ENCODE results near the gene SLX9. TPM values are rescaled to one million over a fixed set of nuclear protein-coding genes. Genes with fewer than 3 reads are reported as not detected.

The SLX9 gene
- total RNA-seq, 6 experiments from 2014 or later: 27.7 to 34.7 (median 31.5) TPM

DNA sequence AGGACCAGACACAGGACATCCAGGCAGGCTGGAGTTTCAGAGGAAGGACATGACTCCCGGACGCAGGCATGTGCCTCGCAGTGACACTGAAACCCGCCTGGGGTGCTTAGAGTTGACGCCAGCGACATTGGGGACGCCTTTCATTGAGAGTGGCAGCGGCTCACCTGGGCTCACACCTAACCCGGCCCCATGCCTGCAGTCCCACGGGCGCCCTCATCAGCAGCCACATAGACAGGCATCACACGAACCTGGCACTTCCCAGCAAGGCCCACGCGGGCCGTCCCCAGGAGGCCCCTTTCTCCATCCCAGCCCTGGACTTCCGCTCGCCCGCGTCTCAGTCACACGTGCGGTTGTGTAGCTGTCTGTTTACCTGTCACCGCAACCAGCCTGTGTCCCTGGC lies 36.1 kb upstream of the SLX9 start:
- peaks cover 15% of the 10 kb centered on the region for H3K27me3 Mint-ChIP-seq (ENCODE audit: insufficient read depth)
- TF ChIP-seq, protein P1, sequence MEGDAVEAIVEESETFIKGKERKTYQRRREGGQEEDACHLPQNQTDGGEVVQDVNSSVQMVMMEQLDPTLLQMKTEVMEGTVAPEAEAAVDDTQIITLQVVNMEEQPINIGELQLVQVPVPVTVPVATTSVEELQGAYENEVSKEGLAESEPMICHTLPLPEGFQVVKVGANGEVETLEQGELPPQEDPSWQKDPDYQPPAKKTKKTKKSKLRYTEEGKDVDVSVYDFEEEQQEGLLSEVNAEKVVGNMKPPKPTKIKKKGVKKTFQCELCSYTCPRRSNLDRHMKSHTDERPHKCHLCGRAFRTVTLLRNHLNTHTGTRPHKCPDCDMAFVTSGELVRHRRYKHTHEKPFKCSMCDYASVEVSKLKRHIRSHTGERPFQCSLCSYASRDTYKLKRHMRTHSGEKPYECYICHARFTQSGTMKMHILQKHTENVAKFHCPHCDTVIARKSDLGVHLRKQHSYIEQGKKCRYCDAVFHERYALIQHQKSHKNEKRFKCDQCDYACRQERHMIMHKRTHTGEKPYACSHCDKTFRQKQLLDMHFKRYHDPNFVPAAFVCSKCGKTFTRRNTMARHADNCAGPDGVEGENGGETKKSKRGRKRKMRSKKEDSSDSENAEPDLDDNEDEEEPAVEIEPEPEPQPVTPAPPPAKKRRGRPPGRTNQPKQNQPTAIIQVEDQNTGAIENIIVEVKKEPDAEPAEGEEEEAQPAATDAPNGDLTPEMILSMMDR (IDR thresholded peaks at IDR 0.05): no peak
- no peak overlapping the region for H3K4me3 Mint-ChIP-seq
- no peaks in the 10 kb centered on the region; the same call in 1 of the 2 replicates for H3K9me3 Mint-ChIP-seq
- H3K36me3 Mint-ChIP-seq (ENCODE audit: low read depth): no peaks in the 10 kb centered on the region
- no peak for DNase-seq
- no peak overlapping the region for H3K27ac Mint-ChIP-seq
- H3K4me1 Mint-ChIP-seq (ENCODE audit: low read depth): no peaks in the 10 kb centered on the region

DNA sequence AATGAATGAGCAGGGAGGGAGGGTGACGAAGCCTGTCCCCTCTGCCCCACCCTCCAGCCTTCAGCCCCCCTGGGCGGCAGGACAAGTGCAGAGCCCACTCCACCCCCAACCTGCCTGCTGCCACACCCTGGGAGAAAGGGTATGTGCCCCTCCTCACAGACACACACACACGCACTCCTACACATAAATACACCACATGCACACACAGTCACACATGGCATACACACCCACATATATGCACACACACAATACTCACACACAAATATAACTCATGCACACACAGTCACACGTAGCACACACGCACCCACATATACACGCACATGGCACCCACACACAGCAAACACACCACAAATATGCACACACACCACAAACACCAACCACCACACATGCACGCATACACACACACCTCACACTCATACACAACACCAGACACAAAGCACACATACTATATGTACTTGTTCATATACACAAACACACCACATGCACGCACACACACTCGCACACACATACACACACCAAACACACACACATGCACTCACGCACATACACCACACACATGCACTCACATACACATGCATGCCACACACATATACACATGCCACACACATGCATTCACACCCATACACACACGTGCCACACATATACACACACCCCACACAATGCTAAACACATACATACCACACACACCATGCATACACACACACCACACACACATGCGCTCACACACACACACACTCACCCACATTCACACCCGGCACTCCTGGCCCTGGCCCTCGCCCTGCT lies 35.5 kb upstream of the SLX9 start:
- H3K9me3 Mint-ChIP-seq: no peaks in the 10 kb centered on the region; the same call in 1 of the 2 replicates
- no peak overlapping the region for H3K27ac Mint-ChIP-seq
- H3K27me3 Mint-ChIP-seq (ENCODE audit: insufficient read depth): peaks cover 13% of the 10 kb centered on the region
- no peak overlapping the region for H3K4me3 Mint-ChIP-seq
- H3K36me3 Mint-ChIP-seq (ENCODE audit: low read depth): no peaks in the 10 kb centered on the region
- TF ChIP-seq, protein P1 (IDR thresholded peaks at IDR 0.05): no peak
- no peaks in the 10 kb centered on the region for H3K4me1 Mint-ChIP-seq (ENCODE audit: low read depth)
- no peak for DNase-seq

DNA sequence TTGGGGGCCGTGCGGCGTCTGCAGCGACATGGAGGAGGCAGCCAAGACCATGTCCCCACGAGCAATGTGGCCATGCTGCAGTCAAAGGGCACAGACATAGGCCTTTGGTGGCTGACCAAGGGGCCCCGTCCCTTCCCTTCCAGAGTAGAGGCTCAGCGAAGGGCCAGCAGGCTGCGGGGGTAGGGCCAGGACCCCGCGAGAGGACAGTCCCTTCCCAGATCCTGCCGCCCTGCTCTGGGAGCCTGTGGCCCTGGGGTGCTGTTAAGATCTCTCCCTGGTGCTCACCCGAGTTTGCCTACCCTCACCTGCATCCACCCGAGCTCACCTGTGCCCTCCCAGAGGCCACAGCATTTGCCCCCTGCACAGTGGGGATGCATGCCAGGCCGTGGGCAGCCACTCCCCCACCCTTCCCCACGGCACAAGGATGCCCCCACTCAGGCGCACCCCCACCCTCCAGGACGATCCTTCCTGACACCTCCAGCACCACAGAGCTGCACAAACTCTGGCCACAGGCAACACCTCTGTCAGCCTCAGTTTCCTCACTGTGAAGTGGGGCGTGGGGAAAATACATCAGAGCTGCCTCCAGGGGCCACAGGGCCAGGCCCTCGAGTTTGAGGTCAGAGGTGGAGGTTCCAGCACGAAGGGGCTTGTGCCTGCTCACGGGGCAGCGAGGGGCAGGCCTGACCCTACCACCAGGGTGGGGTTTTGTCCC lies 34.7 kb upstream of the SLX9 start:
- no peak overlapping the region for H3K4me3 Mint-ChIP-seq
- H3K27me3 Mint-ChIP-seq (ENCODE audit: insufficient read depth): peaks cover 14% of the 10 kb centered on the region
- no peaks in the 10 kb centered on the region; the same call in 1 of the 2 replicates for H3K9me3 Mint-ChIP-seq
- H3K36me3 Mint-ChIP-seq (ENCODE audit: low read depth): no peaks in the 10 kb centered on the region
- no peak overlapping the region for H3K27ac Mint-ChIP-seq
- no peak for DNase-seq
- no peaks in the 10 kb centered on the region for H3K4me1 Mint-ChIP-seq (ENCODE audit: low read depth)
- TF ChIP-seq, protein P1 (IDR thresholded peaks at IDR 0.05): no peak

DNA sequence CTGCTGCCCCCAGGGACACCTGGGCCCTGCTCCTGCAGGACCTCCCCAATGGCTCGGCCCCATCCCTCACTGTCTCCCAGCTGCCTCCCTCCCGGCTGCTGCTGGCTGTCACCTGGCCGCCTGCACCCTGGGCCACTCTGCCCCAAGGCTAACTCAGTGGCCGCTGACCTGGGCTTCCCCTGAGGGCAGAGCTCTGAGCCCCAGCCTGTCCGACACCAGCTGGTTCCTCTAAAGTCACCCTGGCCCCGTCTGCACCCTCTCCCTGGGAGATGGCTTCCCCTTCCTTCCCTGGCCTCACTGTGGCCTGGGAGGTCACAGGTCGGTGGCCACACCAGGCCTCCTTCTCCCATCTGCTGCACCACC lies 34.1 kb upstream of the SLX9 start:
- Mint-ChIP-seq H3K36me3 (ENCODE audit: low read depth) (no peaks in the 10 kb centered on the region), H3K9me3 (no peaks in the 10 kb centered on the region; the same call in 1 of the 2 replicates), H3K4me3 (no peak overlapping the region), H3K27me3 (ENCODE audit: insufficient read depth) (peaks cover 13% of the 10 kb centered on the region), H3K4me1 (ENCODE audit: low read depth) (no peaks in the 10 kb centered on the region), H3K27ac (no peak overlapping the region)
- DNase-seq: no peak
- TF ChIP-seq, protein P1 (IDR thresholded peaks at IDR 0.05): no peak

DNA sequence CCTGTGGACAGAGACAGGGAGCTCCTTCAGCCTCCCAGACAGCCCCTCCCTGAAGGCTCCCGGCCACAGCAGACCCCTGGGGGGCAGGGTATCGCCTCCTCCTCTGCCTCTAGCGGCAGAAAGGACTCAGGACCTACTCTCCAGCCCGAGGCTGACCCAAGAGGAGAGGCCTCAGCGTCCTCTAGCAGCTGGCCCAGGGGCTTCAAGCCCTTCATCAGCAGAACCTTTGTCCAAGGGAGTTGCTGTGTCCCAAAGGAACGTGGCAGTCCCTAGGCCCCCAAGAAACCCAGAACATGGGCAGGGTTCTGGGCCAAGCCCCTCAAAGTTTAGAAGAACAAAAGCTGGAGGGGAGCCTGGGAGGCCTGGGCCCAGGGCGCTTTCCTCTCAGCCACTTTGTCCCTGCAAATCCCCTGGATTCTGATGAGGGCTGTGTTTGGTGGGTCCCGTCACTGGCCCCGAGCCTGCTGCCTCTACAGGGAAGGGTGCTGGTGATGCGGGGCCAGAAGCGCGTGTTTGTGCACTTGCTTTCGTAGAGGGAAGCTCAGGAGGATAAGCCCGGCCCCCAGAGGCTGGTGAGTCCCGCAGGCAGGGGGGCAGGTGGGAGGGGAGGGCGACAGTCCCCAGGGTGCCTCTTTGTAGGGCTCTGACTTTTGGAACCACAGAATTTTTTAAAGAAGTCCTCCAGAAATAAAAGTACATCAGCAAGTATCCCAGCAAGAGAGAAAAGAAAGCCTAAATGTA lies 32.4 kb upstream of the SLX9 start:
- no peak overlapping the region for H3K4me3 Mint-ChIP-seq
- no peaks in the 10 kb centered on the region for H3K36me3 Mint-ChIP-seq (ENCODE audit: low read depth)
- DNase-seq: no peak
- H3K9me3 Mint-ChIP-seq: no peaks in the 10 kb centered on the region
- TF ChIP-seq, protein P1 (IDR thresholded peaks at IDR 0.05): no peak
- H3K27me3 Mint-ChIP-seq (ENCODE audit: insufficient read depth): peaks cover 13% of the 10 kb centered on the region
- no peak overlapping the region for H3K27ac Mint-ChIP-seq
- no peaks in the 10 kb centered on the region for H3K4me1 Mint-ChIP-seq (ENCODE audit: low read depth)

All from HFFc6 (cell line).